Measurements from ENCODE around the gene CHRD.

The CHRD gene

DNA sequence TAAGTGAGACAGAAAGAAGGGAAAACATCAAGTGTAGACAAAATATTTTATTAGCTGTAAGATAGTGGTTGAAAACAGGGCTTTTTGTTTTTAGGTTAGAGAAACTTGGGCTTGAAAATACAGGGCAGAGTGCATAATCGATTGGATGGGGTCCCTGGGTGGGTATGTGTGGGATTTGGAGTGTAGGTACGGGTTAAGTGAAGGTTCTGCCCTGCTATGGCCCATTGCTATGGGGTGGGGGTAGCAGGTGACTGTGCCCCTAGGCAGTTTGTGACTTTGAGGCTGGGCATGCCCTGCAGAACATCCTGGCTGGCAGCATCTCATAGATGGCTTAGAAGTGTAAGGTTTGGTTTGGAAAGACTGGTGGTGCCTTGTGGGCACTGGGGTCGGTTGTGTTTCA lies 46.2 kb upstream of the CHRD start:
- Histone ChIP-seq H3K4me3 (ENCODE audit: low read length) (no peak overlapping the region), H4K20me1 (ENCODE audit: control insufficient read depth, insufficient read depth, low read depth, low read length) (peaks cover 14% of the 10 kb centered on the region), H3K4me1 (ENCODE audit: control insufficient read depth, low read length) (peaks cover 19% of the 10 kb centered on the region), H3K9me3 (ENCODE audit: control insufficient read depth, insufficient read depth, low read length) (no peaks in the 10 kb centered on the region), H3K36me3 (ENCODE audit: control insufficient read depth, low read length) (peaks cover 68% of the 10 kb centered on the region), H3K79me2 (ENCODE audit: control insufficient read depth, low read length) (no peaks in the 10 kb centered on the region), H3F3A (ENCODE audit: control insufficient read depth, insufficient read depth) (peaks cover 60% of the 10 kb centered on the region), H3K27me3 (ENCODE audit: control insufficient read depth, low read length) (no peaks in the 10 kb centered on the region), H3K27ac (ENCODE audit: low read depth, low read length) (no peak overlapping the region), H3K9me2 (replicated peaks; ENCODE audit: control insufficient read depth, low read length) (no peaks in the 10 kb centered on the region), H3K4me2 (ENCODE audit: low read length) (no peak overlapping the region)
- TF ChIP-seq, protein P1, sequence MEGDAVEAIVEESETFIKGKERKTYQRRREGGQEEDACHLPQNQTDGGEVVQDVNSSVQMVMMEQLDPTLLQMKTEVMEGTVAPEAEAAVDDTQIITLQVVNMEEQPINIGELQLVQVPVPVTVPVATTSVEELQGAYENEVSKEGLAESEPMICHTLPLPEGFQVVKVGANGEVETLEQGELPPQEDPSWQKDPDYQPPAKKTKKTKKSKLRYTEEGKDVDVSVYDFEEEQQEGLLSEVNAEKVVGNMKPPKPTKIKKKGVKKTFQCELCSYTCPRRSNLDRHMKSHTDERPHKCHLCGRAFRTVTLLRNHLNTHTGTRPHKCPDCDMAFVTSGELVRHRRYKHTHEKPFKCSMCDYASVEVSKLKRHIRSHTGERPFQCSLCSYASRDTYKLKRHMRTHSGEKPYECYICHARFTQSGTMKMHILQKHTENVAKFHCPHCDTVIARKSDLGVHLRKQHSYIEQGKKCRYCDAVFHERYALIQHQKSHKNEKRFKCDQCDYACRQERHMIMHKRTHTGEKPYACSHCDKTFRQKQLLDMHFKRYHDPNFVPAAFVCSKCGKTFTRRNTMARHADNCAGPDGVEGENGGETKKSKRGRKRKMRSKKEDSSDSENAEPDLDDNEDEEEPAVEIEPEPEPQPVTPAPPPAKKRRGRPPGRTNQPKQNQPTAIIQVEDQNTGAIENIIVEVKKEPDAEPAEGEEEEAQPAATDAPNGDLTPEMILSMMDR (IDR thresholded peaks at IDR 0.05; ENCODE audit: low read depth, low read length, poor library complexity, severe bottlenecking) = no peak
- no peak for TF ChIP-seq EZH2phosphoT487 (IDR thresholded peaks at IDR 0.05; ENCODE audit: borderline replicate concordance, low read length)

DNA sequence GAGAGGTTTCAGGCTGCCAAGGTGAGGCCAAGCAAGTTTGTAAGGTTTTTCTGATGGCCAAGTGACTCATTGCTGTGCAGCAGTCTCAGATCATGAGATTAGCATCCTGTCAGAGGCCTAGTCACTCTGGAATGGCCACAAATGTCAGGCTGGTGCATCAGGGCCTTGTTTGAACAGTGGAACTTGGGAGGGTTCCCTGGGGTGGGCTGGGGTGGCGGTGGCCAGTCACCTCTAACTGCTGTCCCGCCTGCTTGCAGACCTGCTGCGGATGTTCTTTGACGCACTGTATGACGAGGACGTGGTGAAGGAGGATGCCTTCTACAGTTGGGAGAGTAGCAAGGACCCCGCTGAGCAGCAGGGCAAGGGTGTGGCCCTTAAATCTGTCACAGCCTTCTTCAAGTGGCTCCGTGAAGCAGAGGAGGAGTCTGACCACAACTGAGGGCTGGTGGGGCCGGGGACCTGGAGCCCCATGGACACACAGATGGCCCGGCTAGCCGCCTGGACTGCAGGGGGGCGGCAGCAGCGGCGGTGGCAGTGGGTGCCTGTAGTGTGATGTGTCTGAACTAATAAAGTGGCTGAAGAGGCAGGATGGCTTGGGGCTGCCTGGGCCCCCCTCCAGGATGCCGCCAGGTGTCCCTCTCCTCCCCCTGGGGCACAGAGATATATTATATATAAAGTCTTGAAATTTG lies 45.2 kb upstream of the CHRD start:
- Histone ChIP-seq H3K79me2 (ENCODE audit: control insufficient read depth, low read length) (no peaks in the 10 kb centered on the region), H3K9me2 (replicated peaks; ENCODE audit: control insufficient read depth, low read length) (no peaks in the 10 kb centered on the region), H3F3A (ENCODE audit: control insufficient read depth, insufficient read depth) (peaks cover 57% of the 10 kb centered on the region), H3K4me3 (ENCODE audit: low read length) (no peak overlapping the region), H3K9me3 (ENCODE audit: control insufficient read depth, insufficient read depth, low read length) (no peaks in the 10 kb centered on the region), H3K27ac (ENCODE audit: low read depth, low read length) (no peak overlapping the region), H3K4me1 (ENCODE audit: control insufficient read depth, low read length) (peaks cover 22% of the 10 kb centered on the region), H3K4me2 (ENCODE audit: low read length) (no peak overlapping the region), H3K36me3 (ENCODE audit: control insufficient read depth, low read length) (peaks cover 58% of the 10 kb centered on the region), H4K20me1 (ENCODE audit: control insufficient read depth, insufficient read depth, low read depth, low read length) (peaks cover 14% of the 10 kb centered on the region), H3K27me3 (ENCODE audit: control insufficient read depth, low read length) (peaks cover 3% of the 10 kb centered on the region; the same call in 1 of the 2 replicates)
- TF ChIP-seq EZH2phosphoT487 (IDR thresholded peaks at IDR 0.05; ENCODE audit: borderline replicate concordance, low read length) = no peak
- TF ChIP-seq, protein P1 (IDR thresholded peaks at IDR 0.05; ENCODE audit: low read depth, low read length, poor library complexity, severe bottlenecking) = no peak

DNA sequence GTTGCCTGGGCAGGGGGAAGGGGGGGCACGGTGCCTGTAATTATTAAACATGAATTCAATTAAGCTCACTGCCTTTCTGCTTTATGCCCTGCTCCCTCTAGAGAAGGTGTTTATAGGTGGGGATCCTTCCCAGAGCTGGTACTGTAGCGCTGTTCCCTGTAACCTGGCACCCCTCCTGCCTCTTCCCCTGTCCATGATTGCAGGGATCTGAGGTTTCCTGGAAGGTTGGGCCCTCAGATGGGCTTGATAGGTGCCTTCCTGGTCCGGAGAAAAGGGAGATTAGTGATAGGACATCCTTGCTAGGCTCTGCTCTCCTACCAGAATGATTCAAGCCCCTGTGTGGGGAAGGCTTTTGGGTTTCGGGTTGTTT lies 44.6 kb upstream of the CHRD start:
- Histone ChIP-seq H3K36me3 (ENCODE audit: control insufficient read depth, low read length) (peaks cover 52% of the 10 kb centered on the region), H3F3A (ENCODE audit: control insufficient read depth, insufficient read depth) (peaks cover 52% of the 10 kb centered on the region), H3K9me3 (ENCODE audit: control insufficient read depth, insufficient read depth, low read length) (no peaks in the 10 kb centered on the region), H3K27me3 (ENCODE audit: control insufficient read depth, low read length) (peaks cover 3% of the 10 kb centered on the region; the same call in 1 of the 2 replicates), H3K79me2 (ENCODE audit: control insufficient read depth, low read length) (no peaks in the 10 kb centered on the region), H3K4me1 (ENCODE audit: control insufficient read depth, low read length) (peaks cover 22% of the 10 kb centered on the region), H3K9me2 (replicated peaks; ENCODE audit: control insufficient read depth, low read length) (no peaks in the 10 kb centered on the region), H3K4me3 (ENCODE audit: low read length) (peak overlapping the region; percentile 72), H3K4me2 (ENCODE audit: low read length) (peak overlapping the region; percentile 79), H3K27ac (ENCODE audit: low read depth, low read length) (peak overlapping the region; percentile 24; the same call in 1 of the 2 replicates), H4K20me1 (ENCODE audit: control insufficient read depth, insufficient read depth, low read depth, low read length) (peaks cover 14% of the 10 kb centered on the region)
- no peak for TF ChIP-seq EZH2phosphoT487 (IDR thresholded peaks at IDR 0.05; ENCODE audit: borderline replicate concordance, low read length)
- TF ChIP-seq, protein P1 (IDR thresholded peaks at IDR 0.05; ENCODE audit: low read depth, low read length, poor library complexity, severe bottlenecking) = no peak

All from DOHH2 (cell line).